Activated CD4-positive, alpha-beta T cell treated with anti-CD3 and anti-CD28 coated beads, Interleukin-10, Interleukin-2, amounts not matched to agents 100 ng/mL and 50 ng/mL, durations not matched to agents 16 hours and 8 hours (primary cell): ENCODE measurements around the gene MMP24.
"Not testable (repeated sequence)": the region's sequence is repeated elsewhere in the genome, so short reads cannot be mapped to it uniquely, and the experiment has no call there.

Source experiments
- DNase-seq: peaks from one replicate; pipeline ENCODE4 v3.0.0-alpha.2; 2020

Gene MMP24

GRCh38 chr20:35223941-35224340 is 2.5 kb upstream of the MMP24 start:
- DNase-seq, result no peak

DNA sequence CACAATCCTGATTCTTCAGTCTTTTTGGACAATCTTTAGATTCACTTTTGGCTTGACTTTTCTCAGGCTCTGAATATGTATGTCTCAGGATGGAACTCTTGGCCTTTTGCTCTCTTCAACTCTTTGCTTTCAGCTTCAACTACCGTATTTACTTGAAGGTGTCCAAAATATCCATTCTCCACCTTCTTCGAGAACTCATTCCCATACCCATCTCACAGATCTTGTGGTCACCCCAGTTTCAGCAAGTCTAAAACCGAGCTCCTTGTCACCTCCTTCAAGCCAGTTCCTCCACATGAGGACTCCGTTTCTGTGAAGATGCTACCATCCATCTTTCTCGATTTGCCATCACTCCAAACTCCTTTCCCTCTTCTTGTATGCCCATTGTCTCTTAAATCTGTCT is 2.0 kb upstream of the MMP24 start:
- no peak for DNase-seq

GRCh38 chr20:35225319-35226125 is 968 bp upstream of the MMP24 start:
- no peak for DNase-seq

GRCh38 chr20:35226884-35227681 is 593 bp downstream of the MMP24 start:
- DNase-seq, result peak; percentile 29

DNA sequence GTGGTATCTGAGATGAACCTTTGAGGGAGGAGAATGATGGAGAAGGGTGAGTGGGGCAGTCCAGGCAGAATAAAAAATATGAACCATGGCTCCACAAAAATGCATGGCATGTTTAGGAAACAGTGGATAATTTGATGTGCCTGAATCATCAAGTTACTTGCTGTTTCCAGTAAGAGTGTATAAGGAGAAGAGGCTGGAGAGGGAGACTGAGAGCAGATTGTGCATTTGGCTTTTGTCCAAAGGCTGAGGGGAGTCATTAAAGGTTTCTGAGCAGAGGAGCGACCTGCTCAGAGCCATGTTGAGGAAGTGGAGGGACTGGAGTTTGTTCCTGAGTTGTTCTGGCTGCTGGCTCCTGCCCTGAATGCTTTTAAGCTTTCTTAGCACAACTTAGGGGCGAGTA is 6.1 kb downstream of the MMP24 start:
- no peak for DNase-seq

DNA sequence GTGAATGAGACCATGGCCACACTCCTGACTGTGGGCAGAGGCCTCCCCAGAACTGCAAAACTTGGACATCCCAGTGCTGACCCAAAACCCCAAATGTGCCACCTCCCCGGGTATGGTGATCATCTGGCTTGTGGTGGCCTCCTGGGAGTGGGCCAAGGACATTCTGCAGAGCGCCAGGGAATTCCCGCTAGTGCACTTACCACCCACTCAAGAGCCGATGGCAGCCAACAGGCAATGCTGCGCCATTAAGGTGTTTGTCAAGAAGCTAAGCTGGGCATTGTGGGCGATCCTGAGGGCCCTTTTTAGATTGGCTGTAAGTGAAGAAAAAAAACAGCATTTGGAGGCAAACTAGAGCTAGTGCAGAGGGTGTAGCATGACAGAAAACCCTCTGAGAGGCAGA is 9.4 kb downstream of the MMP24 start:
- DNase-seq, result no peak

DNA sequence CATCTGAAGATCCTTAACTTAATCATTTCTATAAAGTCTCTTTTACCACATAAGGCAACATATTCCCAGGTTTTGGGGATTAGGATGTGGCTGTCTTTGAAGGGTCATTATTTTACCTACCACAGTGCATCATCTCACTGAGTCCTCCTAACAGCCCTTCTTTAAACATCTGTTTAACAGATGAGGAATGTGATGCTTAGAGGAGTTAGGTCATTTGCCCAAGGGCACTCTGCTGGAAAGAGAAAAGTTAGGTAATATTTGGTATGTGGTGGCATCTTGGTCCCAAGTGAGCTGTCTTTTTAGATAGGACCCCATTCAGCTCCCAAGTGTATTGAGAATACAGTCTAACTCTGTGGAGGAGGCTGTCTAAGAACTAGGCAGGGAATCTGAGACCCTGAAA is 11.0 kb downstream of the MMP24 start:
- DNase-seq, result no peak

DNA sequence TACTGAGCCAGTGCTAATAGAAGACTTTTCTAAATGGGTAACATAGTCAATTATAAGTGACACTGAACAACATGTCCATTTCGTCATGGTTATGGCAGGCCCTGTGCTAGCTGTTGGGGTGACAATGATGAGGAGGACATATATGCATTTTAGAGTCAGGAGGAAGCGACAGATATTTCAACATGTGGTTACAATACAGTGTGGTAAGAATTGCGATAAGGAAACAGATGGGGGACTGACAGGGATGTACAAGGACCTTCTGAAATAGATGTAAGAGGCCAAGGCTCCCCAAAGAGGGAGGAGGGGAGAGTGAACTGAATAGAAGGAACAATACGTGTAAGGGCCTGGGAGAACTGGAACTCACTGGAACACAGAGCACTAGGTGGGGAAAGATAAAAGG is 11.7 kb downstream of the MMP24 start:
- DNase-seq, result no peak

GRCh38 chr20:35238735-35239134 is 12.2 kb downstream of the MMP24 start:
- DNase-seq, result no peak

- DNase-seq, result no peak
Measured at GRCh38 chr20:35240083-35240810, 13.8 kb downstream of the MMP24 start.

- DNase-seq, result no peak
Measured at GRCh38 chr20:35240811-35241293, 14.4 kb downstream of the MMP24 start.

DNA sequence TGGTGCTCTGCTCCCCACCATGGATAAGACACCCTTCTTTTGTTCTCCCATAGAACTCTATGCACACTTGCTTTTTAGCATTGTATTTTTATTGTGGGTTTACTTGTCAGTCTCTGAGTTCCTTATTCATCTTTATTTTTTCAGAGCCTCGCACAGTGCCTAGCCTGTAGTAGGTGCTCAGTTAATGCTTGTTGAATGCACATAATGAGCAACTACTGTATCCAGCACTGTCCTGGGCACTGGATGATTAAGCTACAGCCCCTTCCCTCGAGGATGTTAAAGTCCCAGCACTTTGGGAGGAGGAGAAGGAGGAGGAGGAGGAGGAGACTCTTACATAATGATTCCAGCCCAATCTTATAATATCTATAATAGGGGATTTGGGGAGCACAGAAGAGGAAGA is 16.8 kb downstream of the MMP24 start:
- DNase-seq, result no peak

GRCh38 chr20:35243986-35244385 is 17.5 kb downstream of the MMP24 start:
- DNase-seq, result no peak

DNA sequence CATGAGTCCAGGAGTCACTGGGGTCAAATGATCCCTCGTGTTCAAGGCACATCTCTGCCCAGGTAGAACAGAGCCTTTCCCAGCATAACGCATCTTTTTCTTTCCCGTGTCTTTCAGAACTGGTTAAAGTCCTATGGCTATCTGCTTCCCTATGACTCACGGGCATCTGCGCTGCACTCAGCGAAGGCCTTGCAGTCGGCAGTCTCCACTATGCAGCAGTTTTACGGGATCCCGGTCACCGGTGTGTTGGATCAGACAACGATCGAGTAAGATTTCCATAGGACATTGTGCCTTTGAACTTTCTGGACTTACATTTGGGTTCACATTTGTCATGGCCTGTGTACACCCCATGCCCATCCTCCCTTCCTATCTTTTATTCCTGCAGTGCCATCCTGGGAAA is 20.2 kb downstream of the MMP24 start:
- DNase-seq, result no peak

DNA sequence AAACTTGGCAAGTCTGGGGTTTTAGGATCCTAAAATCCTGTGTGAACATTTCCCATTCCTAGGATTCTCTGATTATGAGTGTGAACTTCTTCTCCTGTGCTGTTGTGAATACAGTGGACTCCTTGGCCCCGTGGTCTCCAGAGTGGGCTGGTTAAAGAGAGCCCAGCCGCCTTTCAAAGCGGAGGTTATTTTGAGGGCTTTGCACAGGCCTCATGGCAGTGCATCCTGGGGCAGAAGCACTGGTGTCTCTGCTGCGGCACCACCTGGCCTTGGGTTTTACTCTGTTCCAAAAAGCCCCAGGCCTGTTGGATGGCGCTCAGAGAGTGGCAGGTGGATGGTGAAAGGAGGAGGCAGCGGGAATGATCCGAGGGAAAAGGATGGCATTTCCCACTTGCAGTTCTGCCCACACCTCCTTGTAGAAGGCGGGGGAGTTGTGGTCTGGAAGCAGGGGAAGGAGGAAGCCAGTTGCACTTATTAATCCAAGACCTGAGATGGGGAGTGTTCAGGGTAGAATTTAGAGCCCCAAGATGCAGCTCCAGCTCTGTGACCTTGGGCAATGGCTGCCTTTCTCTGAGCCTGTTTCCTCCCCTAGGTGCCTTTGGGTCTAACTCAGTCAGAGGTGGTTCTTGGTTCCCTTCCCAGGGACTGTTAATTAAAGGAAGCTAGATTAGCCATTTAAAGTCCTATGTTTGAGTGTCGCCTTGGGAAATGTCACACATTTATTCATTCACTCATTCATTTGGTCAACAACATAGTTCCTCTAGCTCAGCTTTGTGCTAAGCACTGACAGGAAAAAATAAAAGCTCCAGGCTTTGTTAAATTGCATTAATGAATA is 22.4 kb downstream of the MMP24 start:
- DNase-seq, result no peak

GRCh38 chr20:35251613-35251940 is 25.1 kb downstream of the MMP24 start:
- DNase-seq, result no peak

DNA sequence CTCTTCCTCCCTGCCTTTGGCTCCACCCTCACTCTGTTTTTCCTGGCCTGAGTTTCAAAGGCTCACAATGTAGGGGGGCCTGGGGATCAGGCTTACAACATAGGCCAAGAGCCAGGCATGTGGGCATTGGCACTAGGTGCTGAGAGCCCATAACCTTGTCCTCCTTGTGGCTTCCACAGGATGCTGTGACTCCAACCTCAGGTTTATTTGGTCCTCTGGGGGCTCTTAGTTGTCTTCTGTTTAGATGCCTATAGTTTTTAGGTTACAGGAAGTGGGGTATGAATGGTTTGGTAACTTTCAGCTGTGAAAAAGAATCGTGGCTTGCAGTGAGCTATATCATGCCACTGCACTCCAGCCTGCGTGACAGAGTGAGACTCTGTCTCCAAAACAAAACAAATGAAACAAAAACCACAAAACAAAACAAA is 25.6 kb downstream of the MMP24 start:
- peak; percentile 80 for DNase-seq

DNA sequence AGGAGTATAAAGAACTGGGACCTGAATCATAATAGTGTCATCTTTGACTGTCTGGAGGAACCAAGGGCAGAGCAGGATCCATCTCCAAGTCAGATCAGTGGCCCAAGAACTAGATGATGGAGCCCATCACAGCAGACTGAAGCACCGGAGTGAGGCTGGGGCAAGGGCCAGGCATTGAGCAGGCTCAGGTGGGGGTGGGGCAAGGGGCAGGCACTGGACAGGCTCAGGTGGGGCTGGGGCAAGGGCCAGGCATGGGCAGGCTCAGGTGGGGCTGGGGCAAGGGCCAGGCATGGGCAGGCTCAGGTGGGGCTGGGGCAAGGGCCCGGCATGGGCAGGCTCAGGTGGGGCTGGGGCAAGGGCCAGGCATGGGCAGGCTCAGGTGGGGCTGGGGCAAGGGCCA is 26.1 kb downstream of the MMP24 start:
- DNase-seq, result not testable (repeated sequence)

DNA sequence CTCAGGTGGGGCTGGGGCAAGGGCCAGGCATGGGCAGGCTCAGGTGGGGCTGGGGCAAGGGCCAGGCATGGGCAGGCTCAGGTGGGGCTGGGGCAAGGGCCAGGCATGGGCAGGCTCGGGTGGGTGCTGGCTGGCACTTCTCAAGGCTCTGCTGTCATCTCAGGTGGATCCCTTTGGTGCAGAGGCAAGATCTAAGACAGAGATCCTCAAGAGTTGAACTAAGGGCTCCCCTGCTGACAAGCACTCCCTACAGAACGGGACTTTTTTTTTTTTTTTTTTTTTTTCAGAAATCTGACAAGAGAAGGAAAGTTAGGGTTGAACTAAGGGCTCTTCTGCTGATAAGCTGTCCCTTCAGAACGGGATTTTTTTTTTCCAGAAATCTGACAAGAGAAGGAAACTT is 26.5 kb downstream of the MMP24 start:
- no peak for DNase-seq

DNA sequence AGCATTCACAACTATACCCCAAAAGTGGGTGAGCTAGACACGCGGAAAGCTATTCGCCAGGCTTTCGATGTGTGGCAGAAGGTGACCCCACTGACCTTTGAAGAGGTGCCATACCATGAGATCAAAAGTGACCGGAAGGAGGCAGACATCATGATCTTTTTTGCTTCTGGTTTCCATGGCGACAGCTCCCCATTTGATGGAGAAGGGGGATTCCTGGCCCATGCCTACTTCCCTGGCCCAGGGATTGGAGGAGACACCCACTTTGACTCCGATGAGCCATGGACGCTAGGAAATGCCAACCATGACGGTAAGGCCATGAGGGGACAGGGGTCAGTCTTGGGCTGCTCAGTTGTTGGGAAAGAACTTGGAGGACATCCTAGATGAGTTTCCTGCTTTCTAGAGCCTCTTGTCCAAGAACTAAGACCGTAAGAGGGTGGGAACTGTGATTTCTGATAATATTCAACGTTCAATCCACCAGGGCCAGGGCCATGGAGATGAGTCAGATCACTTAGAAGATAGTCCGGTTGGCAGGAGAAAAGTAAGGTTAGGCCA is 28.0 kb downstream of the MMP24 start:
- no peak for DNase-seq

DNA sequence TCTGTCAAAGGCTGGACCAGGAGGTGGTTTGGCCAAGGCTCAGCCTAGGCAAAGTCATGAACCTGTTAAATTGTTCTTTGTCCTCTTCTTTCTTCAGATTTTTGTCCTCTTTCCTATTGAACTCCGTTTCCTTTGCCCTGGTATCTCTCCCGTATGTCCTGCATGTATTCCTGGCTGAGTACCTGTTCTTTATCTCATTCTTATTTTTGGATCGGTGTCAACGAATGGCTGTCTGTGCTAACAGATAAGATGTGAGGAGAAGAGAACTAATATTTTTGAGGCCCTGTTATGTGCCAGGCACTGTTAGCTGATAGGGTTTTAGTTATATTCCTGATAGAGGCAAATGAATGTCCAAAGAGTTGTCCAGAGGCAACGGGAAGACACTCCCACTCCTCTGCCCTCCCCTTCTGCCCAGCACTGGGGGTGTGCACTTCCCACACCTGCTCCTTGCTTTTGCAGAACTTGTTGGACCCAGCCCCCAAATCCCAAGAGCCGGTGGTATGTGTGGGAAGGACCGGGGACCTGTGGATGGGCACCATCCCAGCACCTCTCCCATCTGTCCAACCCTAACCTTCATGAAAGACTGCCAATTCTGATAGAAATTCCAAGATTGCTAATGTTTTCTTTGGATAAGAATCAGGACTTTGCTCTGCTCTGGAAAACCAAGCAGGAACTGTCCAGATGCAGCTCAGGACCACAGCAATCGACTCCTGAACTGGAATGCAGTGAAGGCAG is 30.9 kb downstream of the MMP24 start:
- no peak for DNase-seq

- no peak for DNase-seq
Measured at GRCh38 chr20:35260426-35260825, 33.9 kb downstream of the MMP24 start.
